Activated CD8-positive, alpha-beta T cell treated with anti-CD3 and anti-CD28 coated beads, Interleukin-2, amount 10 ng/mL, durations not matched to agents 7 days and 5 days (primary cell): ENCODE measurements around the gene PSD. TPM values are rescaled to one million over a fixed set of nuclear protein-coding genes. Genes with fewer than 3 reads are reported as not detected.

Experiments
- ATAC-seq: fragments of 150-1000 bp; cut with Tn5 transposase; one replicate; pipeline ENCODE4 v1.10.0; 2021; ENCODE audit warnings: moderate library complexity
- CTCF ChIA-PET: fragments of 350-600 bp; sonication (Branson Sonifier 250); formaldehyde crosslinking; loops from one replicate; lab custom pipeline; 2021; ENCODE audit warnings: antibody characterized with exemption; lab: Charles Lee
- POLR2A ChIA-PET: fragments of 350-600 bp; sonication (Branson Sonifier 250); formaldehyde crosslinking; loops from one replicate; lab custom pipeline; 2021; ENCODE audit warnings: antibody characterized with exemption; lab: Charles Lee
- DNase-seq: peaks from one replicate; pipeline ENCODE4 v3.0.0-alpha.2; 2020
- H3K27ac Mint-ChIP-seq: one replicate; pipeline ENCODE4 v1.8.0; 2021; ENCODE audit warnings: mild to moderate bottlenecking, mixed read lengths
- H3K27me3 Mint-ChIP-seq: one replicate; pipeline ENCODE4 v1.8.0; 2021; ENCODE audit warnings: low read depth, mixed read lengths
- H3K36me3 Mint-ChIP-seq: one replicate; pipeline ENCODE4 v1.8.0; 2021; ENCODE audit warnings: low read depth, mixed read lengths
- H3K4me1 Mint-ChIP-seq: one replicate; pipeline ENCODE4 v1.8.0; 2021; ENCODE audit warnings: low read depth, mixed read lengths
- H3K4me3 Mint-ChIP-seq: one replicate; pipeline ENCODE4 v1.8.0; 2021; ENCODE audit warnings: mild to moderate bottlenecking, mixed read lengths
- H3K9me3 Mint-ChIP-seq: one replicate; pipeline ENCODE4 v1.8.0; 2022; ENCODE audit warnings: mixed read lengths; ENCODE audit not compliant: insufficient read depth
- total RNA-seq, 2 experiments: library from RNA; stranded (reverse); gene quantifications; one replicate each; pipeline ENCODE4 v1.2.3, GENCODE V29; 2021

PSD gene
- total RNA-seq, 2 experiments from 2014 or later = 0.92 to 1.6 TPM

DNA sequence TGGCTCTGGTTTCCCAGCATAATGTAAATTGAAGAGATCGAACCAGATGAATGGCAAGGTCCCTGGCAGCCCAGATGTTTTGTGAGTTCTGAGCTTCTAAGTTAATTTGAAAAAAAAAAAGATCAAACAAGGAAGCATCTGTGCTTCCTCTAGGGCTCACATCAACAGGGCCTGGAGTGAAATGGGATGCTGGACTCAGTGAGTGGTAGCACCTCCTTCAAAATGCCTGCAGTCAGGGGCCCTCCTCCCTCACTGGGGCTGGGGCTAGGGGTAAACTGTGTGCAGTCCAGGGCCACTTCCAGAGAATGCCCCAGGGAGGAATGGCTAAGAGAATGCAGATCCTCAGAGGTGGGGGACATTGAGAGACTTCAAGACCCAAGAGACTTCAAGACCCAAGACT, 19.8 kb upstream of the PSD start:
- POLR2A ChIA-PET = interaction anchor here (7.1 kb wide), 1 partner anchor 12 kb away, joined by 81 read pairs; the partner anchor contains the start of gene C10orf95
- Mint-ChIP-seq H3K27me3 (no peaks in the 10 kb centered on the region), H3K4me3 (peak overlapping the region; percentile 88), H3K4me1 (peaks cover 49% of the 10 kb centered on the region), H3K36me3 (peaks cover 28% of the 10 kb centered on the region), H3K9me3 (no peaks in the 10 kb centered on the region), H3K27ac (peak overlapping the region; percentile 27)
- ATAC-seq (no peak), DNase-seq (no peak)
- CTCF ChIA-PET = no interaction called here

DNA sequence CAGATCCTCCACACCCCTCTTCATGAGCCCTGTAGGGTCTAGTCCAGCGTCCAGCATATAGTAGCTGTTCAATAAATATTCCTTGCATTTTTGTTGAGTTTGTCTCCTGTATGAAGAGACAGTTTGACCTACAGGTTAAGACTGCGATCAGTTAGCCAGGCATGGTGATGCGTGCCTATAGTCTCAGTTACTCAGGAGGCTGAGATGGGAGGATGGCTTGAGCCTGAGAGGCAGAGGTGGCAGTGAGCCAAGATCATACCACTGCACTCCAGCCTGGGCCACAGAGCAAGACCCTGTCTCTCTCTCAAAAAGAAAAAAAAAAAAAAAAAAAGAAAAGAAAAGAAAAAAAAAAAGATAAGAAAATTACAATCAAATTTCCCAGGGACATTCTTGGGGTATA, 18.9 kb upstream of the PSD start:
- POLR2A ChIA-PET = interaction anchor here (0.6 to 7.1 kb wide), 3 partner anchors 13 to 24 kb away, joined by 3 to 81 read pairs (median 75); partner anchors contain the start of genes C10orf95 and FBXL15
- H3K27me3 Mint-ChIP-seq = no peaks in the 10 kb centered on the region
- peak overlapping the region; percentile 88 for H3K4me3 Mint-ChIP-seq
- CTCF ChIA-PET = interaction anchor here (0.6 to 4.4 kb wide), 2 partner anchors 14 to 248 kb away, joined by 3 to 26 read pairs; partner anchors contain the start of gene C10orf95
- no peaks in the 10 kb centered on the region for H3K9me3 Mint-ChIP-seq
- peaks cover 28% of the 10 kb centered on the region for H3K36me3 Mint-ChIP-seq
- DNase-seq (no peak), ATAC-seq (no peak)
- H3K27ac Mint-ChIP-seq = peak overlapping the region; percentile 54
- H3K4me1 Mint-ChIP-seq = peaks cover 56% of the 10 kb centered on the region

DNA sequence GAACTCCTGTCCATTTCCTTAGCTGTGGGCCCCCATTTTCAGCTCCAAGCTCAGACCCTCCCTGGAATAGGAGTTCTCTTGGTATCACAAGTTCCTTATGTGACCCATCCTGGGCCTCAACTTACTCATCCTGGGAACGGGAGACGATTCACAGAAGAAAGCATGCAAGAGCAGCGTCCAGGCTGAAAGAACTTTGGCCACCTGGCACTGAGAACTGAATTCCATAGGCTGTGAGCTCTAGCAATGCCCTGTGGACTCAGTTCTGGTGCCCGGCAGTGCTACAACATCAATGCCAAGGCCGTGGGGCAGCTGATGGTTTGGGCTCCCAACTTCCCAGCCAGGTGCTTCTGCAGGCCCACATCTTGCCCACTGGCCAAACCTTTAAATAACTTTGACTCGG, 17.7 kb upstream of the PSD start:
- H3K27me3 Mint-ChIP-seq = no peaks in the 10 kb centered on the region
- H3K27ac Mint-ChIP-seq = peak overlapping the region; percentile 83
- H3K36me3 Mint-ChIP-seq = peaks cover 24% of the 10 kb centered on the region
- ChIA-PET POLR2A (interaction anchor here (0.7 to 7.1 kb wide), 7 partner anchors 10 to 65 kb away, joined by 3 to 81 read pairs (median 11); partner anchors contain the start of genes C10orf95, FBXL15 and NFKB2), CTCF (interaction anchor here (0.7 to 5.5 kb wide), 7 partner anchors 9 to 267 kb away, joined by 3 to 28 read pairs (median 5); partner anchors contain the start of genes ACTR1A and C10orf95)
- ATAC-seq = no peak
- DNase-seq = no peak
- H3K4me1 Mint-ChIP-seq = peaks cover 58% of the 10 kb centered on the region
- peak overlapping the region; percentile 88 for H3K4me3 Mint-ChIP-seq
- no peaks in the 10 kb centered on the region for H3K9me3 Mint-ChIP-seq

DNA sequence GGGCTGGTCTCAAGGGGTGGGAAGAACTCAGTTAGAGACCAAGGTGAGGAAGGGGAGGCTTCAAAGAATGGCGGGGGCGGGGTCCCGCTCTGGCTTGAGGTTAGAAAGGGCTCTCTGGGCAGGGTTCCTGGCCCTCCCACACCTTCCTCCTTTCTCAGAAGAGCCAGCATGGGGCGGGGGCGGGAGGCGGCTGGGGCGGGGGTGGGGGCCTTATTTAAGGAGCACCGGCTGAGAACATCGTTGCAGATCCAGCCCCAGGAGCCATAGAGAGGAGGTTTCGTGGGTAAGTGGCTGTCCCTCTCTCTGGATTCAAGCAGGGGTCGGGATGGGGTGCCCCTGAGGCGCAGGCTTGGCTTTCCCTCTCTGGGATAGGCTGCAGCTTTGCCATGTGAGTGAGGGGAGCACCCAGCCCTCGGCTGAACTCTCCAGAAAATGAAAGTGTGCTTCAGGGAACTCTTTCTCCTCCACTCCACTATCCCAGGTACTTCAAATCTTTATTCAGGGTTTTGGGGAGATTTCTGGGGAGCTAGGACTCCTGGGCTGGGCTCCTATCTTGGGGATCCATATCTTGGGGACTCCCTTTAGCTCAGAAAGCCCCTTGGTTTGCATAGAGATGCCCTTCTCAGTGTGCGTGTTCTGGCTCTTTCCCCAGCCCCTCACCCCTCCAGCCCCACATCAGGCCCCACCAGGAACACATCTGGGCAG, 17.1 kb upstream of the PSD start:
- H3K4me1 Mint-ChIP-seq = peaks cover 58% of the 10 kb centered on the region

DNA sequence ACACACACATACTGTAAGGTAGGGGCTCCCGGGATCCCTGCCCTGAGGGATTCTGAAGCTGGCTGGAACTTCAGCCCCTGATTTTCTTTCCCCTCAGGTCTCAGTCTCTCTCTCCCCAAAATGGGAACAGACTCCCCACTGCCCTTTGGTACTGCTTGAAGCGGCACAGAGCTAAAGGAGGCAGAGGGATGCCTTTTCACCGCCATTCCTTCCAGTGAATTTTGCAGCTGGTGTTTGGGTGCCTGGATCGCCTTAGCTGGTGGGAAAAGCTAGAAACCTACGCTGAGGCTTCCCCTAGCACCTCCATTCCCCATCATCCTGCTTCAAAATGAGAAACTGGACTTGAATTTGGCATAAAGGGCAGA, 16.5 kb upstream of the PSD start:
- ATAC-seq (no peak), DNase-seq (peak; percentile 36)
- ChIA-PET CTCF (interaction anchor here (1.4 to 5.5 kb wide), 5 partner anchors 13 to 266 kb away, joined by 5 to 28 read pairs (median 16); partner anchors contain the start of gene C10orf95), POLR2A (interaction anchor here (1.0 to 7.1 kb wide), 6 partner anchors 9 to 40 kb away, joined by 3 to 81 read pairs (median 17); partner anchors contain the start of genes C10orf95, FBXL15 and NFKB2)
- Mint-ChIP-seq H3K36me3 (peaks cover 24% of the 10 kb centered on the region), H3K27me3 (no peaks in the 10 kb centered on the region), H3K27ac (peak overlapping the region; percentile 76), H3K9me3 (no peaks in the 10 kb centered on the region), H3K4me1 (peaks cover 59% of the 10 kb centered on the region), H3K4me3 (peak overlapping the region; percentile 88)

More for the DNA sequence above, 17.1 kb upstream of the PSD start:
- Mint-ChIP-seq H3K27ac (peak overlapping the region; percentile 83), H3K27me3 (no peaks in the 10 kb centered on the region), H3K9me3 (no peaks in the 10 kb centered on the region), H3K4me3 (peak overlapping the region; percentile 88), H3K36me3 (peaks cover 24% of the 10 kb centered on the region)
- ChIA-PET POLR2A (interaction anchor here (0.7 to 7.1 kb wide), 8 partner anchors 9 to 65 kb away, joined by 3 to 81 read pairs (median 8); partner anchors contain the start of genes C10orf95, FBXL15 and NFKB2), CTCF (interaction anchor here (0.7 to 5.5 kb wide), 7 partner anchors 9 to 266 kb away, joined by 3 to 28 read pairs (median 9); partner anchors contain the start of genes ACTR1A and C10orf95)
- ATAC-seq (peak; percentile 25), DNase-seq (peak; percentile 75)

DNA sequence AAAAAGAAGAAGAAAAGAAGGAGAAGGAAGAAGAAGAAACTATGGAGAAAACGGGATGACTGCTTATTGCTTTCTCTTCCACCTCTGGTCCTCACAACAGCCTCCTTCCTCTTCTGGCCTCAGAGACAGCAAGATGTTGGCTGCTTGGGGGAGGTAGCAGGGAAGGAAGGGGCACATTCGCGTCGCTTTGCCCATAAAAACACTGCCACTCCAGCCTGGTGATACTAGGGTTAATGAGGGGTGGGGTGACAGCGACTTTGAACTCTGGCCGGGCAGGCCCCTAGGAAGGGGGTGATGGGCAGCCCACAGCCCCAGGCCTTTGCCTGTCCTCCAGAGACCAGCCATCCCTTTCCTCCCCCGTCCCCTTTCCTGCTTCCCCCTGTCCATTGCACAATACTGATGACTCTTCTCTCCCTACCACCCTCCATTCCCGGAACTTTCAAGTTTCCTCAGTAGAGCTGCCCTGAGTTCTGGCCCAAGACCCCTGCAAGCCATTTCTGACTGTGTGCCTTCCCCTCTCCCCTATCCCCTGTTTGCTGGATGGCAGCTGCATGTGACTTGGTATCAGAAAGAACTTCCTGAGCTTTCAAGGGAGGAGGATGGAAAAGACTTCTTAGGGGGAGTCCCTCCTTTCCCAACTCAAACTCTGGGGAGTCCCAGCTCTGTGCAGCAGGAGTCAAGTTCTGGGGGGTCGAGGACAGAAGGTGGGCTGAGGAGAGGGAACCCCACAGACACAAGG, 16.0 kb upstream of the PSD start:
- peak overlapping the region; percentile 76 for H3K27ac Mint-ChIP-seq
- H3K4me3 Mint-ChIP-seq = peak overlapping the region; percentile 88
- no peak for ATAC-seq
- no peaks in the 10 kb centered on the region for H3K27me3 Mint-ChIP-seq
- no peak for DNase-seq
- POLR2A ChIA-PET = interaction anchor here (1.0 to 7.1 kb wide), 5 partner anchors 13 to 40 kb away, joined by 3 to 81 read pairs (median 23); partner anchors contain the start of genes C10orf95, FBXL15 and NFKB2
- no peaks in the 10 kb centered on the region for H3K9me3 Mint-ChIP-seq
- CTCF ChIA-PET = interaction anchor here (1.4 to 5.5 kb wide), 6 partner anchors 12 to 265 kb away, joined by 5 to 36 read pairs (median 21); partner anchors contain the start of genes C10orf95 and FBXL15
- peaks cover 59% of the 10 kb centered on the region for H3K4me1 Mint-ChIP-seq
- H3K36me3 Mint-ChIP-seq = peaks cover 24% of the 10 kb centered on the region

DNA sequence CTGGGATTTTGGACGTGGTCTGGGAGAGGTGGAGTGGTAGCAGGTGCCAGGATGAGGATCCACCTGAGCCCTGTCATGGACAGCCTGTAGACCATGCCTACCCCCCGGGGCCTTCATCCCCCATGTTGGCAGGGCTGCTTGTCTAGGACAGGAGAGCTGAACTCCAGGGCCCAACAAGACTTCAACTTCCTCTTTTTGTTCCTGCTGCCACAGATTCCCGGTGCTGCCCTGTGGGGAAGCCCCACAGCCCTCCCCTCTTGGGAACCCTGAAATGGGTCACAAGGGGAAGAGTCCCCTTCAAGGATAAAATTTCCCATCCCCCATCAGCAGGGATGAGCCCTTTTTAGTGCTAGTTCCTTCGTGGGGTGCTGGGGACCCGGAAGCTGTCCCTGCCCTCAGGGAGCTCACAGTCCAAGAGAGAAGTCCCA, 15.0 kb upstream of the PSD start:
- Mint-ChIP-seq H3K4me1 (peaks cover 59% of the 10 kb centered on the region), H3K27ac (peak overlapping the region; percentile 94), H3K9me3 (no peaks in the 10 kb centered on the region), H3K27me3 (no peaks in the 10 kb centered on the region), H3K36me3 (peaks cover 24% of the 10 kb centered on the region), H3K4me3 (peak overlapping the region; percentile 95)
- ATAC-seq (no peak), DNase-seq (no peak)
- POLR2A ChIA-PET = interaction anchor here (0.6 to 7.1 kb wide), 5 partner anchors 12 to 70 kb away, joined by 3 to 81 read pairs (median 4); partner anchors contain the start of genes C10orf95 and FBXL15
- CTCF ChIA-PET = interaction anchor here (1.1 to 5.5 kb wide), 5 partner anchors 9 to 45 kb away, joined by 3 to 36 read pairs (median 26); partner anchors contain the start of genes C10orf95 and FBXL15

DNA sequence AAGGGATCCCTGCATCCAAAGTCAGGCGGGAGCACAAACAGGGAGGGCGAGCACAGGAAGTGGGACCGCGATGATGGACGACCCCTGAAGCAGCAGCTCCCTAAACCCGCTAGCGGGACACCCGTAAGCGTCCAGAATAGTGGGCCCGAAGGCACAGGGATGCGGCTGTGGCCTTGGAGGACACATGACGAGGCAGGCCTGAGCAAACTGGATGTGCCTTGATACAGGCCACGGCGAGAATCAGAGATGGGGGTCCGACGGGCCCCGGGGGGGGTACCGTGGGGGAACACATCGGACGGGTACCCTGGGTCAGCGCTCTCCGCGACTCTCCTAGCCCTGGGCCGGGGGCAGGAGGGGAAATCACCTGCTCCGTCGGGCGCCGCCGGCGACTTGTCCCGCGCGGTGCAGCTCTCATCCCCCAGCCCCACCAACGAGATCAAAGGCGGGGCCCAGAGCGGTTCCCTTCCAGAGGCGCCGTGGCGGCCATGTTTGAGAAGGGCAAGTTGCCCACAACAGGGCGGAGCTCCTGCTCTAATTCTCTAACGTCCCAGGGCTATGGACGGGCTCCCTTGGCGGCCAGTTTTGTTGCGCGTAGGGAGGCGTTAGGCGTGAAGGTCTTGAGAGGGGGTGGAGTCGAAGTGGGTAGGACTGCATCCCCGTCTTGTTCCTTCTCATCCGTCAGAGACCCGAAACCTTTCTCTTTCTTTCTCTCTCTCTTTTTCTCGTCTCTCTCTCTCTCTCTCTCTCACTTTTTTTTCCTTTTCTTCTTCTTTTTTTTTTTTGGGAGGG, 13.8 kb upstream of the PSD start, which contains the start of gene CUEDC2:
CUEDC2 (minus strand) TSS at position 413 of the 789 bp plus-strand sequence. CDS start 7,386 bp downstream, outside the sequence.
- Mint-ChIP-seq H3K9me3 (no peaks in the 10 kb centered on the region), H3K4me1 (peaks cover 47% of the 10 kb centered on the region), H3K36me3 (peaks cover 12% of the 10 kb centered on the region), H3K27me3 (no peaks in the 10 kb centered on the region), H3K27ac (peak within 1 kb of the TSS; percentile 94), H3K4me3 (peak within 1 kb of the TSS; percentile 95)
- ChIA-PET CTCF (interaction anchor here (1.0 to 5.5 kb wide), 10 partner anchors 11 to 263 kb away, joined by 3 to 36 read pairs (median 4); partner anchors contain the start of genes ACTR1A and FBXL15), POLR2A (interaction anchor here (0.8 to 7.1 kb wide), 7 partner anchors 10 to 72 kb away, joined by 3 to 81 read pairs (median 4); partner anchors contain the start of genes C10orf95, FBXL15, NFKB2 and SUFU)
- DNase-seq (peak; percentile 97), ATAC-seq (peak; percentile 90)

DNA sequence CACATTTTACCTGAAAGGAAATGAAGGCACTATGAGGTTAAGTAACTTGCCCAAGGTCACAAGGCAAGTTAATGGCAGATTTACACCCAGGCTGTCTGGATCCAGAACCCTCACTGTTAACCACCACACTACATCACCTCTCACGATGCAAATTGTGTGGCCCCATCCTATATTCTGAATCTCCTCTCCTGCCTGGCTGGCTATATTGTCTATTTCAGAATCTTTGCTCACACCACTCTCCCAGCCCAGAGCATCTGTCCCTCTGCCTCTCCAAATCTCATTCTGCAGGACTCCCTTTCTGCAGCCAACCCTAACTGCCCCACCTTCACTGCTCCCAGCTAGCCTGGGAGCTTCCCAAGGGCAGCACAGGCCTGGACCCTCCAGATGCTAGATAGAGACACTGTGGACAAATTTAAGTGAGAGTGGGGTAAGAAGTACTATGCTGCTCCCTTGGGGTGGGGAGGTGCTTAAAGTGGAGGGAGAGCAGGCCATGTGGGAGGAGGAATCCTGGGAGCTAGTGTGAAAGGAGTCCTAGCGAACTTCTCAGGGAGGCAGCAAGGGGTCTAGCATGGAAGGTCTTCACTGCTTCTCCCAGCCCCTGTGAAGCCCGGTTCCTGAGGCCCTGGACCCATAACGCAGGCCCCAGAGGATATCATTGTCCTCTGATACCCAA, 13.0 kb upstream of the PSD start:
- ATAC-seq (no peak), DNase-seq (no peak)
- CTCF ChIA-PET = interaction anchor here (1.0 to 5.5 kb wide), 8 partner anchors 10 to 262 kb away, joined by 3 to 36 read pairs (median 5); partner anchors contain the start of gene FBXL15
- Mint-ChIP-seq H3K27me3 (no peaks in the 10 kb centered on the region), H3K4me3 (peak overlapping the region; percentile 95), H3K36me3 (peaks cover 8% of the 10 kb centered on the region), H3K4me1 (peaks cover 43% of the 10 kb centered on the region), H3K27ac (peak overlapping the region; percentile 94), H3K9me3 (no peaks in the 10 kb centered on the region)
- POLR2A ChIA-PET = interaction anchor here (1.1 to 7.1 kb wide), 5 partner anchors 10 to 72 kb away, joined by 3 to 81 read pairs (median 12); partner anchors contain the start of genes C10orf95, FBXL15, NFKB2 and SUFU

DNA sequence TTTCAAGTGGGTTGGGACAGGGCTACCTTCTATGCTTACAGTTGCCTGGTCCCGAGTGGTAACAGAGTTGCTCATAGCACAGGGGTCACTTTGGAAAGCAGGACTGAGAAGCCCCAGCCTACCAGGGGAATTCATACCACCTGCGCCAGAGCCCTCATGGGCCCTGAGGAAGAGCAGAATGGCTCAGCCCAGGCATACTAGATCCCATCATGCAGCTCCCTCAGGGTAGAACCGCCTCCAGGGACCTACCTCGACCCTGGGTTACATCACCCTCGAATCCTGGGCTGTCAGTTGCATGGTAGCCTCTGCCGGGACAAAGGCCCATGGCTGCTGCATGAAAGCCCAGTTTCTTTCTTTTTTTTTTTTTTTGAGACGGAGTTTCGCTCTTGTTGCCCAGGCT, 10.9 kb upstream of the PSD start:
- Mint-ChIP-seq H3K36me3 (peaks cover 4% of the 10 kb centered on the region), H3K4me3 (no peak overlapping the region), H3K27me3 (no peaks in the 10 kb centered on the region), H3K4me1 (peaks cover 28% of the 10 kb centered on the region), H3K9me3 (no peaks in the 10 kb centered on the region), H3K27ac (no peak overlapping the region)
- ChIA-PET CTCF (no interaction called here), POLR2A (no interaction called here)
- ATAC-seq = no peak
- DNase-seq = no peak
